Left lung (tissue), 10 donors: ENCODE data around the gene PRAC2. TPM values are rescaled to one million over a fixed set of nuclear protein-coding genes. Genes with fewer than 3 reads are reported as not detected.

ENCODE experiments used
- ATAC-seq: fragments of 200-7000 bp; cut with Tn5 transposase; one replicate; pipeline ENCODE4 v1.9.1; 2020; ENCODE audit warnings: moderate library complexity
- DNase-seq, 4 donors: peaks; one replicate each; pipeline ENCODE4 v3.0.0-alpha.2; 2013 to 2020
- H3K27ac ChIP-seq, 2 donors: fragments of 200-600 bp; sonication (generic) in 1 of 2; one replicate each; pipeline versions ENCODE4 v1.5.0 to v1.8.0; 2020 to 2021
- H3K27me3 ChIP-seq, 2 donors: fragments of 200-600 bp; sonication (generic) in 1 of 2; one replicate each; pipeline versions ENCODE4 v1.5.0 to v1.8.0; 2020 to 2021
- H3K36me3 ChIP-seq, 2 donors: fragments of 200-600 bp; sonication (generic) in 1 of 2; one replicate each; pipeline versions ENCODE4 v1.5.0 to v1.8.0; 2020 to 2021
- H3K4me1 ChIP-seq, 2 donors: fragments of 200-600 bp; one replicate each; pipeline ENCODE4 v1.8.0; 2021
- H3K4me3 ChIP-seq, 2 donors: fragments of 200-600 bp; sonication (generic) in 1 of 2; one replicate each; pipeline versions ENCODE4 v1.5.0 to v1.8.0; 2020 to 2021; ENCODE audit warnings: mild to moderate bottlenecking in 1 of 2
- H3K9me3 ChIP-seq, 2 donors: fragments of 200-600 bp; sonication (generic) in 1 of 2; one replicate each; pipeline versions ENCODE4 v1.5.0 to v1.8.0; 2020 to 2021
- intact Hi-C, 2 donors: fragments of 100-400 bp; cut with DNase I; formaldehyde crosslinking; loops; one replicate each; pipeline versions ENCODE4 v1.11.2 to v1.14.2; 2022
- polyA plus RNA-seq, 6 donors: library from polyadenylated mRNA; unstranded; fragments of 120-200 nt; gene quantifications; one replicate each; pipeline ENCODE4 v1.2.1, GENCODE V29; 2013; ENCODE audit not compliant: insufficient read length in 6 of 6
- total RNA-seq, 2 donors: library from RNA; stranded (reverse); fragmentation: NEBNext Ultra II Directional; extraction: Animal tissue kit (Norgen Biotek cat#: 25700); gene quantifications; one replicate each; pipeline ENCODE4 v1.2.1, GENCODE V29; 2021
- TF ChIP-seq, protein P1 (sequence below), 2 donors: fragments of 200-600 bp; sonication (generic) in 1 of 2; IDR thresholded peaks; one replicate each; pipeline versions ENCODE4 v1.5.0 to v1.8.0; 2021; ENCODE audit warnings: antibody characterized with exemption in 2 of 2
- donor health status: DM: no; HTN: yes; CAD: no.
- donor health status: DM: no; HTN: no; CAD: no.

Gene PRAC2
- total and polyA plus RNA-seq, 8 donors: not detected

- Histone ChIP-seq H3K36me3 (no peaks in the 10 kb centered on the region), H3K27ac (no peak overlapping the region), H3K4me1 (peaks cover 1 to 17% of the 10 kb centered on the region in 2 donors), H3K9me3 (no peaks in the 10 kb centered on the region), H3K27me3 (peaks cover 97 to 100% of the 10 kb centered on the region in 2 donors), H3K4me3 (no peak overlapping the region)
- ATAC-seq (no peak), DNase-seq (peak in 1 of 4 donors; percentile 24)
- intact Hi-C loops: loop anchor here in 1 of 2 donors (10.0 kb wide), 1 partner anchor 277 kb away; the partner anchor contains the start of gene IGF2BP1
- TF ChIP-seq, protein P1, sequence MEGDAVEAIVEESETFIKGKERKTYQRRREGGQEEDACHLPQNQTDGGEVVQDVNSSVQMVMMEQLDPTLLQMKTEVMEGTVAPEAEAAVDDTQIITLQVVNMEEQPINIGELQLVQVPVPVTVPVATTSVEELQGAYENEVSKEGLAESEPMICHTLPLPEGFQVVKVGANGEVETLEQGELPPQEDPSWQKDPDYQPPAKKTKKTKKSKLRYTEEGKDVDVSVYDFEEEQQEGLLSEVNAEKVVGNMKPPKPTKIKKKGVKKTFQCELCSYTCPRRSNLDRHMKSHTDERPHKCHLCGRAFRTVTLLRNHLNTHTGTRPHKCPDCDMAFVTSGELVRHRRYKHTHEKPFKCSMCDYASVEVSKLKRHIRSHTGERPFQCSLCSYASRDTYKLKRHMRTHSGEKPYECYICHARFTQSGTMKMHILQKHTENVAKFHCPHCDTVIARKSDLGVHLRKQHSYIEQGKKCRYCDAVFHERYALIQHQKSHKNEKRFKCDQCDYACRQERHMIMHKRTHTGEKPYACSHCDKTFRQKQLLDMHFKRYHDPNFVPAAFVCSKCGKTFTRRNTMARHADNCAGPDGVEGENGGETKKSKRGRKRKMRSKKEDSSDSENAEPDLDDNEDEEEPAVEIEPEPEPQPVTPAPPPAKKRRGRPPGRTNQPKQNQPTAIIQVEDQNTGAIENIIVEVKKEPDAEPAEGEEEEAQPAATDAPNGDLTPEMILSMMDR (IDR thresholded peaks at IDR 0.05): no peak
Measured at GRCh38 chr17:48718227-48718760, 4.7 kb upstream of the PRAC2 start.

GRCh38 chr17:48718761-48719641 lies 4.0 kb upstream of the PRAC2 start:
- Histone ChIP-seq H3K4me3 (no peak overlapping the region), H3K36me3 (no peaks in the 10 kb centered on the region), H3K27me3 (peaks cover 99 to 100% of the 10 kb centered on the region in 2 donors), H3K27ac (no peak overlapping the region), H3K4me1 (peaks cover 5 to 24% of the 10 kb centered on the region in 2 donors), H3K9me3 (no peaks in the 10 kb centered on the region)
- TF ChIP-seq, protein P1 (IDR thresholded peaks at IDR 0.05): no peak
- DNase-seq: peak in 1 of 4 donors; percentile 67
- no peak for ATAC-seq
- intact Hi-C loops: loop anchor here in 1 of 2 donors (10.0 kb wide), 1 partner anchor 276 kb away; the partner anchor contains the start of gene IGF2BP1

DNA sequence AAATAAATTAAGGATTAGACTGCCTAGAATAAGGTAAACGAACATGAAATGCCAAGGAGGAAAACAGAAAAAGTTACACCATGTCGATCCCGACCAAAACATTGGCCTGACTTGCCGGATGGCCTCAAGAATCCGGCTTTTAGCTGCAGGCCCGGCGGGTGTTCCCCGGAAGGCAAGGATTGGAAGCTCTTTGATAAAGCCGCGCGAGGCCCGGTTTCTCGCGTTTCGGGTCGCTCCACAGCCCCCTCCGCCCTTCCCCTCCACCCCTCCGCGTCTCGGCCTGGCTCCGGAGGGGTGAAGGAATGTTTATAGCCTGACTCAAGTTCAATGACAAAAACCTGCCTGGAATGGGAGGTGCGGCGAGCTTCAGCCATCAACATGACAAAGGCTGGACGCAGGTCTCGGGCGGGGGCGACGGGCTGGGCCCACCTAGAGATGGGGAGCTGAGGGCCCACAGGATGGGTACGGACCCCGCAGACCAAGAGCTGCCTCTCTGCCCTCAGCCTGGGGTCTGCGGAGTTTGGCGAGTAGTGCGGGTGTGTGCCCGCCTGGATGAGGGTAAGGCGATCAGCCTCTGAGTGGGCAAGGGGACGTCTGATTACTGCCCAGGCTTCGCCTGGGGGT lies 3.2 kb upstream of the PRAC2 start:
- intact Hi-C loops: loop anchor here in 1 of 2 donors (10.0 kb wide), 2 partner anchors 75 to 275 kb away; partner anchors contain the start of gene IGF2BP1
- DNase-seq (no peak), ATAC-seq (no peak)
- H3K4me3 ChIP-seq: no peak overlapping the region
- H3K27ac ChIP-seq: no peak overlapping the region
- no peaks in the 10 kb centered on the region for H3K9me3 ChIP-seq
- H3K4me1 ChIP-seq: peaks cover 7 to 32% of the 10 kb centered on the region in 2 donors
- peaks cover 99 to 100% of the 10 kb centered on the region in 2 donors for H3K27me3 ChIP-seq
- TF ChIP-seq, protein P1 (IDR thresholded peaks at IDR 0.05): no peak
- no peaks in the 10 kb centered on the region for H3K36me3 ChIP-seq

DNA sequence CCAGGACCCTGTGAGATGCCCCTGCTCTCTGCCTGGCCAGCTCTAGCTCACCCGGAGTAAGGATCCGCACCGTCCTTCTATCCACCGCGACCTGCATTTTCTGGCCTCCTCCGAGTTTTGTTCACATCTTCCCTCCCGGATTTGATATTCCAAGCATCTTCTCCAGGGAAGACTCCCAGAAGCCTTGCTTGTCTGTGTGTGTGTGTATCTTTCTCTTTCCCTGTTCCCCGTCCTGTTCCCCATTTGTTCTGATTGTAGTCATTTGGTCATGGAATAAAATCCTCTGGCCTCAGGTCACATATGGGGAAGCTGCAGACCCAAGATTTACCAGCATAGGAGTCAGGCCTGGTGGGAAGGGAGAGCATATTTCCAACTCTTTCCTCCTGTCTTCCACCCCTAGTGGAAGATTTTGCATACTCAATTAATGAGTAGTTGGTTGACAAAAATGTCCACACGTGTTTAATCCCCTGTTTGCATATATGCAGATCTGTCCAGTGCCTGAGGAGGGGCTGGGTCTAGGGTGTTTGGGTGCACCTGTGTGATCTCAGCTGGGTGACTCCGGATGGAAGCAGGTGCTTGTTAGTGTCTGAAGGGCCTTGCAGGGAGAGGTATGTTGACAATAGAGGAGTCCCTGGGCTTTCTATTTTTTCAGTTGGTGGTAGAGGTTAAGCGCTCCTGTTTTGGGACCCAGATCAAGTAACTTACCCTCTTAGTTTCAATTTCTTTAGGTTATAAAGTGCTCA lies 2.5 kb upstream of the PRAC2 start:
- DNase-seq (no peak), ATAC-seq (no peak)
- intact Hi-C loops: loop anchor here in 1 of 2 donors (10.0 kb wide), 1 partner anchor 74 kb away; no protein-coding TSS in a partner anchor
- TF ChIP-seq, protein P1 (IDR thresholded peaks at IDR 0.05): no peak
- H3K4me3 ChIP-seq: no peak overlapping the region
- no peaks in the 10 kb centered on the region for H3K36me3 ChIP-seq
- H3K27me3 ChIP-seq: peaks cover 99 to 100% of the 10 kb centered on the region in 2 donors
- H3K27ac ChIP-seq: no peak overlapping the region
- H3K4me1 ChIP-seq: peaks cover 9 to 34% of the 10 kb centered on the region in 2 donors
- no peaks in the 10 kb centered on the region for H3K9me3 ChIP-seq
